ENCODE results near the gene ZNF580. TPM values are rescaled to one million over a fixed set of nuclear protein-coding genes. Genes with fewer than 3 reads are reported as not detected.

The ZNF580 gene
- total and polyA plus RNA-seq, 2 of the 8 experiments (the other 6 are each of a cell fraction or from before 2014, with no cell fraction given): 12.0 to 24.6 TPM

GRCh38 chr19:55663846-55664536 is 23.2 kb downstream of the ZNF580 start:
- Histone ChIP-seq H3K14ac (ENCODE audit: insufficient read length) (no peak overlapping the region), H3K4me3 (ENCODE audit: extremely low read depth in 1 of 4, insufficient read depth in 2 of 4, low read depth in 3 of 4, low read length in 4 of 4) (no peak overlapping the region), H2BK20ac (ENCODE audit: low read length) (no peak overlapping the region), H3K9ac (replicated peaks in 1 of 4; ENCODE audit: extremely low read depth in 1 of 4, low read depth in 3 of 4, low read length in 3 of 4) (no peak overlapping the region), H2BK120ac (replicated peaks; ENCODE audit: low read depth, low read length) (no peak overlapping the region), H2BK15ac (ENCODE audit: low read length) (no peak overlapping the region), H4K20me1 (replicated peaks in 1 of 2; ENCODE audit: control insufficient read depth in 1 of 2, insufficient read depth in 2 of 2, low read length in 2 of 2) (peaks cover 38 to 52% of the 10 kb centered on the region in 2 experiments), H4K8ac (ENCODE audit: extremely low read depth, insufficient read depth, low read length) (no peak overlapping the region), H3K56ac (replicated peaks; ENCODE audit: insufficient read length, low read depth, low read length) (no peak overlapping the region), H3K4me1 (replicated peaks in 1 of 4; ENCODE audit: control insufficient read depth in 3 of 4, insufficient read depth in 4 of 4, low read length in 3 of 4) (no peaks in the 10 kb centered on the region), H3K27ac (ENCODE audit: low read depth, low read length) (no peak overlapping the region), H3K9me3 (ENCODE audit: insufficient read depth in 2 of 2, low read depth in 1 of 2, low read length in 1 of 2) (no peaks in the 10 kb centered on the region), H2AFZ (ENCODE audit: low read length) (no peak overlapping the region), H2BK12ac (ENCODE audit: low read depth, low read length) (no peak overlapping the region), H3K79me2 (ENCODE audit: control insufficient read depth in 1 of 2, insufficient read depth in 2 of 2, low read length in 2 of 2) (peaks cover 17 to 79% of the 10 kb centered on the region in 2 experiments; a peak in 3 of 4 replicates), H3K4ac (replicated peaks; ENCODE audit: insufficient read length, low read depth, low read length) (no peak overlapping the region), H2BK5ac (ENCODE audit: low read depth, low read length) (no peak overlapping the region), H3K27me3 (replicated peaks in 1 of 4; ENCODE audit: control insufficient read depth in 3 of 4, extremely low read depth in 1 of 4, insufficient read depth in 3 of 4, low read length in 3 of 4) (no peaks in the 10 kb centered on the region), H3K23ac (ENCODE audit: insufficient read length) (no peak overlapping the region), H3K79me1 (ENCODE audit: low read depth, low read length) (peaks cover 17% of the 10 kb centered on the region; the same call in 1 of the 2 replicates), H3K4me2 (ENCODE audit: insufficient read depth in 1 of 2, low read depth in 2 of 2, low read length in 2 of 2) (no peak overlapping the region), H3K18ac (ENCODE audit: extremely low read depth, low read length) (no peak overlapping the region), H4K5ac (ENCODE audit: insufficient read length, low read depth, low read length) (no peak overlapping the region), H4K91ac (replicated peaks; ENCODE audit: insufficient read length, low read length) (no peak overlapping the region), H3K23me2 (ENCODE audit: low read depth, low read length) (no peaks in the 10 kb centered on the region), H2AK5ac (ENCODE audit: low read depth, low read length) (no peak overlapping the region), H3K36me3 (ENCODE audit: control insufficient read depth in 2 of 4, insufficient read depth in 4 of 4, low read length in 3 of 4) (peaks cover 48 to 75% (median 66%) of the 10 kb centered on the region in 4 experiments)
- FAIRE-seq (no peak), DNase-seq (ENCODE audit: low read depth in 1 of 2, low spot score in 2 of 2) (no peak)
- ChIA-PET POLR2A (ENCODE audit: partially characterized antibody) (interaction anchor here (1.1 to 1.5 kb wide), 4 partner anchors 8 to 19 kb away, joined by 3 to 5 read pairs (median 4); partner anchors contain the start of gene U2AF2), CTCF (ENCODE audit: partially characterized antibody) (interaction anchor here (1.0 kb wide), 1 partner anchor 18 kb away, joined by 3 read pairs; no protein-coding TSS in a partner anchor)
- WGBS, 2 experiments (ENCODE audit: extremely low coverage in 1 of 2, insufficient coverage in 1 of 2, insufficient read length in 1 of 2, insufficient replicate concordance in 2 of 2, low coverage in 1 of 2, low lambda C conversion rate in 2 of 2, missing lambda C conversion rate in 1 of 2): 97% methylated on average over 17 of the region's 20 CpGs; no CpG with 5 or more reads in 1 of the 2 experiments
- no peak for TF ChIP-seq PHF8 (conservative IDR thresholded peaks at IDR 0.05; ENCODE audit: low read depth, low read length)
- TF ChIP-seq, protein P1, sequence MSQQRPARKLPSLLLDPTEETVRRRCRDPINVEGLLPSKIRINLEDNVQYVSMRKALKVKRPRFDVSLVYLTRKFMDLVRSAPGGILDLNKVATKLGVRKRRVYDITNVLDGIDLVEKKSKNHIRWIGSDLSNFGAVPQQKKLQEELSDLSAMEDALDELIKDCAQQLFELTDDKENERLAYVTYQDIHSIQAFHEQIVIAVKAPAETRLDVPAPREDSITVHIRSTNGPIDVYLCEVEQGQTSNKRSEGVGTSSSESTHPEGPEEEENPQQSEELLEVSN (IDR thresholded peaks at IDR 0.05): no peak
- TF ChIP-seq RBBP5 (IDR thresholded peaks at IDR 0.05; ENCODE audit: borderline replicate concordance, low read depth, low read length): no peak
- no peak for TF ChIP-seq HDAC2 (IDR thresholded peaks at IDR 0.05; ENCODE audit: borderline replicate concordance in 1 of 2, low read depth in 2 of 2, low read length in 2 of 2)
- TF ChIP-seq EP300 (IDR thresholded peaks at IDR 0.05; ENCODE audit: borderline replicate concordance in 1 of 2, low read depth in 2 of 2, low read length in 2 of 2): no peak
- TF ChIP-seq, protein P2, sequence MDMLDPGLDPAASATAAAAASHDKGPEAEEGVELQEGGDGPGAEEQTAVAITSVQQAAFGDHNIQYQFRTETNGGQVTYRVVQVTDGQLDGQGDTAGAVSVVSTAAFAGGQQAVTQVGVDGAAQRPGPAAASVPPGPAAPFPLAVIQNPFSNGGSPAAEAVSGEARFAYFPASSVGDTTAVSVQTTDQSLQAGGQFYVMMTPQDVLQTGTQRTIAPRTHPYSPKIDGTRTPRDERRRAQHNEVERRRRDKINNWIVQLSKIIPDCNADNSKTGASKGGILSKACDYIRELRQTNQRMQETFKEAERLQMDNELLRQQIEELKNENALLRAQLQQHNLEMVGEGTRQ (IDR thresholded peaks at IDR 0.05; ENCODE audit: low read length): no peak
- no peak for TF ChIP-seq CREB1 (IDR thresholded peaks at IDR 0.05)
- no peak for TF ChIP-seq EZH2 (IDR thresholded peaks at IDR 0.05; ENCODE audit: low read depth, low read length, severe bottlenecking)
- no peak for TF ChIP-seq TCF12 (IDR thresholded peaks at IDR 0.05; ENCODE audit: low read depth, low read length)
- TF ChIP-seq CEBPB (IDR thresholded peaks at IDR 0.05; ENCODE audit: low read depth, low read length): no peak

Measured in H1 (cell line).